ENCODE measurements around the gene WWC2.

Gene WWC2

DNA sequence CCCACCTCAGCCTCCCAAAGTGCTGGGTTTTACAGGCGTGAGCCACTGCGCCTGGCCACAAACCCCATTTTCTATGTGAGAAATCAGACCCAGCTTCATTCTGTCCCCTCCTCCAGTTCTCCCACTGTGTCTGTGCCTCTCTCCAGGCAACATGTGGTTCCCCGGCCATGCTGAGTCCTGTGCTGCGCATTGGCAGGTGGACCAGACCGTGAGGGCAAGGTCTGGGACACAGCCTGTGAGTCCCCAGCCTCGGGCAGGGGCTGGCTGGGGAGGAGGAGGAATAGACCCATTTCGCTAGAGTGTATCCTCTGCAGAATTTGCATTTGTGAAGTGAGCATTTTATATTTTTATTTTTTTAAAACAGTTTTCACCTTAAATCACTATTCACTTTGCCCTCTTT, 244.7 kb downstream of the WWC2 start:
- peak in 2 of 10 donors; percentile 57 to 69 for DNase-seq
- intact Hi-C loops (cut with DNase I), result no loop called here

DNA sequence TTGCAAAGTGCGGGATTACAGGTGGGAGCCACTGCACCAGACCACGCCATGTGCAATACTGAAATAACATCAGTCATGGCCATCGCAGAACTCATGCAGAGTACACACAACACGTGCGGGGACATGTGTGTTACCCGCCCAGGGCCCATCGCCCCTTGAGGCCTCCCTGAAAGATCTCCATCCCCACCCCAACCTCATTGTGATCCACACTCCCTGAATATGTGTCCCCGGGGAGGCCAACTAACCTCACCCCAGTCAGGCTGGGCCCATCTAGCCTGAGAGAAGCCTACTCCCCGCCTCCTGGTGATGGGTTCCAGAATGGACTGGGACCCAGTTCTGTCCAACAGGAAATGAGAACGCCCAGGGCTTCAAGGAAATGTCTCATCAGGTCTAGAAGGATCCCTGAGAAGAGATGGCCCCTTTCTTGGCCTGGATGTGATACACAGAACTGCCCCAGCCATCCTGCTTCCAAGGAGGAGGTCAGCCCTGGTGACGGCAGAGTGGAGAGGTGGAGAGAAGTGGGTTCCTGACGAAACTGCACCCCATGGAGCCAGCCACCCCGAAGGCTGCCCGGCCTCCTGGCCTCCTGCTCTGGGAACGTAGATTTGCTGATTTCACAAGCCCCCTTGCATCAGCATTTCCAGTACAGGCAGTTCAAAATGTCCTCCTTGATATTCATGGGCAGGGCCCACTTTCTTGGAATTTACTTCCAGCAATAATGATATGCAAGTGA, 245.6 kb downstream of the WWC2 start:
- peak in 2 of 10 donors; percentile 34 to 44 for DNase-seq
- intact Hi-C loops (cut with DNase I), result no loop called here

DNA sequence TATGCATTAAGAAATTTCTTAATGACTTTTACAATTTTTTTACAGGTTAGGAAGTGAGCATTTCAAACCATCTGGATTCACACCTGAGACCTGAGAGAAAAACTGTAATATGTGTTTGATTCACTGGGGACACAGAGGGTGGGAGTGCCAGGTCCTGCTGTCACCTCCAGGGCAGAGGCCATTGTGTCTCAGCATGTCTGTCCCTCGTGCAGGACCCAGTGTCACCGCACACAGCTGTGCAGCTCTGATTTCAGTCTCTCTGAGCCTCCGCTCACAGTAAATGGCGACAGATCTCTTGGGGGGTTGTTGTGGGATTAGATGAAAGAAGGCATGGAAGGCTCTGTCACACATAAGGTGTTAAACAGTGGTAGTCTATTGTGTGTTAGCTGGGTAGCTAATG, 246.2 kb downstream of the WWC2 start:
- DNase-seq, result peak in 2 of 10 donors; percentile 16 to 22
- intact Hi-C loops (cut with DNase I), result no loop called here

DNA sequence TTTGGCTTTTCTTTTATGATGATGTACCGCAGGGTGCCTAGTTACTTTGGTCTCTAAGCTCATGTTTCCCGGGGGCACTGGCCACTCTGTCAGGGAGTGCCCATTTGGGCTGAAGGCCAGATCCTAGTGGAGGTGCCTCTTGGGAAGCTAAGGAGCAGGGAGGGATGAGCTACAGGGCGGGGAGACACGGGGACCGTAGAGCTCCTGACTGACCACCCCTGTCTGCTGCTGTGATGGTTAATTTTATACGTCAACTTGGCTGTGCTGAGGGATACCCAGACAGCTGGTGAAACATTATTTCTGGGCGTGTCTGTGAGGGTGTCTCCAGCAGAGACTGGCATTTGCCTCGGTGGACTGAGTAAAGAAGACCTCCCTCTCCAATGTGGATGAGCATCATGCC, 248.1 kb downstream of the WWC2 start:
- peak in 2 of 10 donors; percentile 20 to 42 for DNase-seq
- intact Hi-C loops (cut with DNase I), result no loop called here

DNA sequence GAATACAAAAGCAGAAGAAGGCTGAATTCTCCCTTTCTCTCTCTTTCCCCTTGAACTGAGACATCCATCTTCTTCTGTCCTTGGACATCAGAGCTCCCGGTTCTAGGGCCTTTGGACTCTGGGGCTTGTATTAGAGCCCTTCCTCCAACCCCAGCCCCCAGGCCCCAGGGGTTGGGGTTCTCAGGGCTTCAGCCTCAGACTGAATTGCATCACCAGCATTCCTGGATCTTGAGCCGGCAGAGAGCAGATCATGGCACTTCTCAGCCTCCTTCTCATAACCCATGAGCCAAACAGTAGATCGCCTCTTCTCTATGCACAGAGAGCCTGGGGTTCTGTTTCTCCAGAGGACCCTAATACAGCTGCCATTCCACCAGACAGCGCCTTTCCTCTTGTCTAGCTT, 248.5 kb downstream of the WWC2 start:
- intact Hi-C loops (cut with DNase I), result no loop called here
- peak in 2 of 10 donors; percentile 9 to 22 for DNase-seq

DNA sequence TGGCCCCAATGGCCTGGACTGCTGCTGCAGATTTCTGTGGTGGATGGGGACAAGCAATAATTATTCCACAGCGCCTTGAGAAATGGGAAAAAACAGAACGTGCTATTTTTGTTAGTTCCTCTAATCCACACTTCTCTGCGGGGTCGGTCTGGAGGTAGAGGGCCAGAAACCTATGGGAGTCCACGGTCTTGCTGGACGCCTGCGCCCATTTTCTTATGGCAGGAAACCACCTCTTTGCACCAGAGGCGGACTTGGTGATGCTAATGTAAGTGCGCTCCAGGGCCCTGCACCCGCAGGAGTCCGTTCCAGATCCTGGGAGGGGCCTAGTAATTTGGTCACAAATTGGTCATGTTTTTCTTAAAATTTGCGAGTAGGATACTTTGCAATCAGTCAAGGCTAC, 249.1 kb downstream of the WWC2 start:
- intact Hi-C loops (cut with DNase I), result no loop called here
- DNase-seq, result peak in 2 of 10 donors; percentile 62 to 71

DNA sequence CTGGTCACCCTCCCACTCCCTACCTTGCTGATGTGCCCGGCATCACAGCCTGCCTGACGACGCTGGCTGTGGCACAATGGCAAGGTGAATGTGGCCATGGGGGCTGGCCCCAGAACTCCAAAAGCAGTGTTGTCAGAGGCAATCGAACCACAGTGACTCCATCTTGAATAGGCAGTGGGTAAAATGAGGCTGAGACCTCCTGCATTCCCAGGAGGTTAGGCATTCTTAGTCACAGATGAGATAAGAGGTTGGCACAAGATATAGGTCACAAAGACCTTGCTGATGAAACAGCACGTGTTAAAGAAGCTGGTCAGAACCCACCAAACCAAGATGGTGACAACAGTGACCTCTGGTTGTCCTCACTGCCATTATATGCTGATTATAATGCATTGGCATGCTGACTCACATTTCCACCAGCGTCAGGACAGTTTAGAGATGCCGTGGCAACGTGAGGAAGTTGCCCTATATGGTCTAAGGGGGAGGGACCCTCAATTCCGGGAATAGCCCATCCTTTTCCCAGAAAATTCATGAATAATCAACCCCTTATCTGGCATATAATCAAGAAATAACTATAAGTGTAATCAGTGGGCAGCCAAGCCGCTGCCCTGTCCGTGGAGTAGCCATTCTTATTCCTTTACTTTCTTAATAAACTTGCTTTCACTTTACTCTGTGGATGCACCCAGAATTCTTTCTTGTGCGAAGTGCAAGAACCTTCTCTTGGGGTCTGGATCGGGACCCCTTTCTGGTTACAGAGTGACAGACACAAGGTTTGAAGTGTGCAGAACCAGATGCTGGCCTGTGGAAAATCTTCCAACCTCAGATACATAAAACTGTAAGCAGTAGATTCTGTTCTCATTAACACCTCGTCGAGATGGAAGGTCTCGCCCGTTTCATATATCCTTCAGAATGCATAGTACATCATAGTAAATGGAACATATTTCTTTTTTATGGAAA, 249.9 kb downstream of the WWC2 start:
- intact Hi-C loops (cut with DNase I), result no loop called here
- DNase-seq, result peak in 2 of 10 donors; percentile 14 to 35

DNA sequence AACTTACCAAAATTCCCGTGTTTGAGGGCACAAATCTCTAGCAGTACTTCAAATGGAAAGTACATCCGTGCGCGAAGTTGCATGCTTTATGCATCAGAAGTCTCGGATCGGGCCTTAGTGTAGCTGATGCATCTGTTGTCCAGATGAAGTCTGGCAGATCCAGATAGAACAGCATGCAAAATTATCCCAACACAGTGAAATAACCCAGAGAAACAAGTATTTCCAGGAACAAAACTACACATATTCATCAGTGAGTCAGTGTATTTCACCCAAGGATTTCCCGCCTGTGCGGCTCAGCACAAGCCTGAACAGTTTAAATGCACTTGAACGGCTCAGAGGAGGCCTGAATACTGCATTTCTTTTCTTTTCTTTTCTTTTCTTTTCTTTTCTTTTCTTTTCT, 250.6 kb downstream of the WWC2 start:
- DNase-seq, result no peak
- intact Hi-C loops (cut with DNase I), result loop anchor here (2.0 kb wide), 1 partner anchor 43 kb away; no protein-coding TSS in a partner anchor

DNA sequence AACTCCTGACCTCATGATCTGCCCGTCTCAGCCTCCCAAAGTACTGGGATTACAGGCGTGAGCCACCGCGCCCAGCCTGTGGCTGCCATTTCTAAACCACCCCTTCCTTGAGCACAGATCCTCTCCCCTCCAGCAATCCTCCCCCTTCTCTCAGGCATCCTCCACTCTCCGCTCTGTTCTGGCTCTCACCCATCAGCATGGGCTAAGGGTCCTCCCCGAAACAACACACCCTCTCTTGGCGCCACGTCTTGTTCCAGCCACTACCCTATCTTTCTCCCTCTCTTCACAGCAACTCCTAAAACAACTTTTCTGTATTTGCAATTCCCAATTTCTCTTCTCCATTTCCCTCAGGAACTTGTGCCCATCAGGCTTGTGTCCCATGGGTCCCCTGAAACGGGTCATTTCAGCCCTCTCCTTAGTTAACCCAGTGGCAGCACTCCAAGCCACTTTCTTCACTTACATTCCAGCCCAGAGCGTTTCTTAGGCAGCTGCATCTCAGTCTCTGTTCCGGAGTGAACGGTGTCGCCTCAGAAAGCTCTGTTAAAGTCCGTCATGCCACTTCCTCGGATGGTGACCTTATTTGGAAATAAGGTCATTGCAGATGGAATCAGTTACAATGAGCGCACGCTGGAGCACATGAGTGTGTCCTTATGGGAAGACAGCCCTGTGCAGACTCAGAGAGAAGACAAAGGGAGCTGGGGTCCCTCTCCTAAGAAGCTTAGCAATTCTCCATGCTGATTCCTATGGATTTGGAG, 251.4 kb downstream of the WWC2 start:
- intact Hi-C loops (cut with DNase I), result loop anchor here (2.0 kb wide), 1 partner anchor 44 kb away; no protein-coding TSS in a partner anchor
- peak in 2 of 10 donors; percentile 13 to 77 for DNase-seq

DNA sequence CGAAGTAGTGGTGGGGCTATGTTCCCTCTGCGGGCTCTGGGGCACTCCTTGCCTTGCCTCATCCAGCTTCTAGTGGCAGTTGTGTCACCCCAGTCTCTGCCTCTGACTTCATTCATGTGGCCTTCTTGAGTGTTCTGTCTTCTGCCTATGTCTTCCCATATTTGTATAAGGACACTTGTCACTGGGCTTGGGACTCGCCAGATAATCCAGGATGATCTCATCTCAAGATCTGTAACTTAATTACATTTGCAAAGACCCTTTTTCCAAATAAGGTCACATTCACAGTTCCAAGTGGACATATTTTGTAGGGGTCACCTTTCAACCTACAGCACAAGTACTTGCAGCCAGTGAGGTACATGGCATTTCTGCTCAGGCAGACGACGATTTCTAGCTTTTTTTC, 253.5 kb downstream of the WWC2 start:
- intact Hi-C loops (cut with DNase I), result no loop called here
- peak in 1 of 10 donors; percentile 22 for DNase-seq

DNA sequence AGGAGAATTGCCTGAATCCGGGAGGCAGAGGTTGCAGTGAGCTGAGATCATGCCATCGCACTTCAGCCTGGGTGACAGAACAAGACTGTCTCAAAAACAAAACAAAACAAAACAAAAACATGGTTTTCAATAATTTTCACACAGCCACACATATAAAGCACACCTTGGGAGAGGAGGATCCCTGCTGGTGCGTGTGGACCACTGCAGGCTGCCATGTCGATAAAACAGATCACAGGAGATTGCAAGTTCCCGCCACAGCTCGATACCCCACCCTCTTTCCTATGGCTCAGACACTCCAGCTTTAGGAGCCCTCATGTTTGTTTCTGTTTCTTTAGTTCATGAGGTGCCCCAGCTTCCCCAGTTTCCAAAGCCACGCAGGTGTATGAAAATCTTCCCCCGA, 254.5 kb downstream of the WWC2 start:
- intact Hi-C loops (cut with DNase I), result no loop called here
- DNase-seq, result peak in 1 of 10 donors; percentile 31

DNA sequence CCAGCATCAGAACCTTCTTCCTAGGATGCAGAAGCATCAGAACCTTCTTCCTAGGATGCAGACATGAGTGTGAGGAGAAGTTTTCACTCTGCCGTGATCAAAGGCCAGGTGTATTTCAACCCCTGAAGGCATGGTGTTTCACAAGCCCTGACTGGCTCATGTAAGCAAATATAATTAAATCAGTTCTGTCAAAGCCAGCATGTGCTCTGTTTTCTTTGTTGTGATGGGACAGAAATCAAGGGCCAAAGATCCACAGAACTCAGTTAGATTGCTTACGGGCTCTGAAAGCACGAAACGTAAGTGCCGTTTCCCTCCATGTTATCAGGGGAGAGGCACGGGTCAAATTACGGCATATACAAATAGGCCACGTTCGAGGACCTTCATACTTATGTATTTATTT, 255.2 kb downstream of the WWC2 start:
- DNase-seq, result no peak
- intact Hi-C loops (cut with DNase I), result no loop called here

DNA sequence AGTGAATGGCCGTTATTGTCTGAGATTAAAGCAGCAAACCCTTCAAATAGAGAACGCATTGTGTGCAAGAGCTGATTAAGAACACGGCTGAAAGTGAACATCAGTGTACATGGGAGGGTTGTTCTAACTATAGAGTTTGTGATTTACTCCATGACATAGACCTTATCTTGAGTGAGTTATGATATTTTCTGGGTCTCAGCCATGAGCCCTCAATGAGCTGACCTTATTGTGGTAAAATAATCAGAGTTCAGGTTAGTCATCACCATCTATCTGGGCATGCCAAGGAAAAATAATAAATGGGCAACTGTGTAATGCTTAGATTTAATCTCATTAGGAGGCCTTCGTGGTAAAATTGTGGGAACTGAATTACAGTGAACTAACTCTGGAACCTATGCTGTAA, 256.3 kb downstream of the WWC2 start:
- DNase-seq, result no peak
- intact Hi-C loops (cut with DNase I), result no loop called here

DNA sequence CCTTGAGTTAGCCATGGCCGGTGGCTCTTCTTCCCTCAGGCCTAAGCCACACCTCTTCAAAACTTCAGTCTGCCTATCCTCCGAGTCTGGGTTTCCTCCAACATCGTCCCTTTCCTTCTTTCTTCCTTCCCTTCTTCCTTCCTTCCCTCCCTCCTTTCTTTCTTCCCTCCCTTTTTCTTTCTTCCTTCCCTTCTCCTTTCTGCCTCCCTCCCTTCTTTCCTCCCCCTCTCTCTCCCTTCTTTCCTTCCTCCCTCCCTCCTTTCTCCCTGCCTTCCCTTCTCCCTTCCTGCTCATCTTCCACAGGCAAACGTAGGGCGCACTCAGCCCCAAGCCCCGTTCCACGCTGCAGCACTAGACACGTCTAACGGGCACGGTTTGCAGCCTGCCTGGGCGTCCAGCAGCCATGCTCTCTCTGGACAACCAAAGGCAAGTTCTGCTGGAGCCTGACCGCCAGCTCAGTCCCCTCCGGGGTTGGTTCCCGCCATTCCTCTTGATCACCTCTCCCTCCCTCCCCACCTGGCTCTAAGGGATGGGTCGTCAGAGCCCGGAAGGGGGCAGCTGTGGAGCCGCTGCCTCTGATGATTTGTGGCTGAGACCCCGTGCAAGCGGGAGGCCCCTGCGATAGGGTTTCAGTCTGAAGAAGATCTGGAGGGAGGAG, 257.2 kb downstream of the WWC2 start:
- intact Hi-C loops (cut with DNase I), result no loop called here
- peak in 1 of 10 donors; percentile 72 for DNase-seq

DNA sequence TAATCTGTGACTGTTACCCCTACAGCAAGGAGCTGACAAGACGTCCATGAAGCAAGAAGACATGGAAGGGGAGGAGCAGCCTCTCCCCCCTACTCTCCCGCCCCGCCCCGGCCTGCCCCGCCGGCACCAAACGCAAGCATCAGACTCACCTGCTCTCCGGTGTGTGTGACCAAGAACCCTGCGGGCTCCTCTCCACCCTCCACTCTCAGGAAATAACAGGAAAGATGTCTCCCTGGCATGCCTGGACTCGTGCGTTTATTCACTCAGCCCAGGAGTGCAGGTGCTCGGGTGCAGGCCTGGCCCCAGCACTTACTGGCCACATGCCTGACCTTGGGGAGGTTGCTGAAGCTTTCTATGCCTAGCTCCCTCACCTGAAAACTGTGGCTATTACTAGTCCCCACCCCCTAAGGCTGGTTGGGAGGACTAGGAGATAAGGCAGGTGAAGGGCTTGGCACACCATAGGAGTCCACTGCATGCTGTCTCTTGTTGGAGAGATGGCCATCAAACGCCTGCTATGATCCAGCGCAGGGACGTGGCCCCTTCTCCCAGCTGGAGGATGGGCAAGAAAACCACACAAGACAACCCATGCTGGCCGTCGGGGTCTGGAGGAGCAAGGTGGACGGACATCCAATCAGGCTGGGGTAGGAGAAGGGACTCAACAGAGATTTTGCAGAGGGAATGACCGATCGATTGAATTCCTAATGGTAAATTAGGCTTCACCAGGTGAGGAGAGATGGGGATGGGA, 258.0 kb downstream of the WWC2 start:
- intact Hi-C loops (cut with DNase I), result no loop called here
- DNase-seq, result peak in 1 of 10 donors; percentile 67

DNA sequence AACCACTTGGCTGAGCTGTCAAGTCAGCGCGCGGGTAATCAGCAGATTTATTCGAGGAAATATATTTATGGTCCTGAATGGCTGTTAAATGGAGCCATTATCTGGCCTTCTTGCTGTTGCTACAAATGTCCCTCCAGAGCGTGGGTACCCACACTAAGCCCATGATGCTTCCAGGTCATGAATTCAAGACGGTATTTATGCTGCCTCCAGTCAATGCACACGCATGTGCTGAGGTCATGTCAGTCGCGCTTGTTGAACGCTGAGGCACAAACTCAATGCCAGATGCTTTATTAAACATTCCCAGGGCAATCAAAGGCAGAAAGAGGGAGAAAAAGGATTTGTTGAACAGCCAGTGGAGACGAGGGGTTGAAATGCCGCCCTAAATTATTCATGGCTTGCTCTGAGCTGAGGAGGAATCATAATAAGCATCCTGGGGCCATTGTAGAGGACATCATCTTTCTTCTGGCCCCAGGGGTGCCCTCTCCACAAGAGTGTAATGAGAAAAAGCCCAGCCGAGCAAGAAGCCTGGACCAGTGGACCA, 259.2 kb downstream of the WWC2 start:
- peak in 1 of 10 donors; percentile 52 for DNase-seq
- intact Hi-C loops (cut with DNase I), result no loop called here

DNA sequence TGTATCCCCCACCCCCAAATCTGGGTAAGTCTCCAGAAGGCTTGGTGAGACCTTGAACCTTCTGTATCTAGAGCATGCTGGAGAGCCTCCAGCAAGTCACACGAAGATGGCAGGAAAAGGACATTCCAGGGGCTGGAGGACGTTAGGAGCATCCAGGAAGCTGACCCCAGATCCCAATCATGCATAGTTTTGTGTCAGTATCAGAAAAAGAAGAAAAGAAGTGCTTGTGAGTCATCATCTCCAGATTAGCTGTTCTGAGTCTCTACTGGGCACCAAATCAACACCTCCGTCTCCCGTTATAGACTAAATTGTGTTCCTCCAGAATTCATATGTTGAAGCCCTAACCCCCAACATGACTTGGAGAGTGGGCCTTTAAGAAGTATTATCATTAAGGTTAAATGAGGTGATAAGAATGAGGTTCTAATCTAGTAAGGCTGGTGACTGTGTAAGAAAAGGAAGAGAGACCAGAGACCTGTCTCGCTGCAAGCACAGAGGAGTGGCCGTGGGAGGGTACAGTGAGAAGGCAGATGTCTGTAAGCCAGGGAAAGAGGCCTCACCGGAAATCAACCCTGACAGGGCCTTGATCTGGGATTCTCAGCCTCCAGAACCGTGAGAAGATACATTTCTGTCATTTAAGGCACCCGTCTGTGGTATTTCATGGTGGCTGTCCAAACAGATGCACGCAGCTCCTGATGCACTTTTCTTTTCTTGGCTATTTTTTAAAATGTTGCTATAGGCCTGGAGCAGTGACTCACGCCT, 261.3 kb downstream of the WWC2 start:
- peak in 2 of 10 donors; percentile 22 to 83 for DNase-seq
- intact Hi-C loops (cut with DNase I), result no loop called here

DNA sequence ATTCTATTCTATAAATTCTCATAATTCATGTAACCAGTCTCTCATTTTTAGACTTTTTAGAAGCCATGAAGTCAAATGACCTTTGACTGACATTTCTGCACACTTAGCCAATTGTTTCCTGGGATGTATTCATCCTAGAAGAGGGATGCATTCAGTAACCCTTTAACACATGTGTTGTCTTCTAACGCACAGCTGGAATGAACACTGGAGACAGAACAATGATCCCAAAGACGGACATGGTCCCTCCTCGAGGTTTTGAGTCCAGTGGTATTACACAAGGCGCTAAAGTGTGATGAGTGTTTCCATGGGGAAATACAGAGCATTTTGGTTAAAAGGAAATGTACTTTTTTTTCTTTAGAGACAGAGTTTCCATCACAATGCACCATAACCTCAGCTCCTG, 263.0 kb downstream of the WWC2 start:
- no peak for DNase-seq
- intact Hi-C loops (cut with DNase I), result no loop called here

Measured in posterior cingulate gyrus (tissue), 11 donors.